OCI-LY3 (cell line): ENCODE data around the gene FAM72A.
"Not testable (repeated sequence)": the region's sequence is repeated elsewhere in the genome, so short reads cannot be mapped to it uniquely, and the experiment has no call there.

Experiments
- H2AFZ ChIP-seq: fragments of 200-600, 300-600 bp; shearing (Covaris generic); 2 replicates; pipeline ENCODE4 v1.6.0; 2014; ENCODE audit warnings: antibody characterized with exemption, low read depth, low read length
- H3K27ac ChIP-seq: fragments of 200-600, 300-600 bp; sonication (generic); 2 replicates; pipeline ENCODE4 v1.5.1; 2014; ENCODE audit warnings: mild to moderate bottlenecking, low read length, moderate library complexity, mixed read lengths
- H3K27me3 ChIP-seq: fragments of 200-600, 300-600 bp; sonication (generic); 2 replicates; pipeline ENCODE4 v1.6.1; 2014; ENCODE audit warnings: low read depth, low read length, mixed read lengths
- H3K36me3 ChIP-seq: fragments of 200-600, 300-600 bp; sonication (generic); replicated peaks from 2 replicates; pipeline ENCODE3; 2014; ENCODE audit warnings: low read depth, low read length, mixed read lengths
- H3K4me1 ChIP-seq: fragments of 300-600, 200-600 bp; sonication (generic); 2 replicates; pipeline ENCODE4 v1.6.1; 2014; ENCODE audit warnings: low read length, mixed read lengths
- H3K4me2 ChIP-seq: fragments of 200-600, 300-600 bp; sonication (generic); 2 replicates; pipeline ENCODE4 v1.6.1; 2014; ENCODE audit warnings: low read length, mixed read lengths
- H3K4me3 ChIP-seq: fragments of 300-600, 200-600 bp; sonication (generic); 2 replicates; pipeline ENCODE4 v1.5.1; 2014; ENCODE audit warnings: antibody characterized with exemption, mild to moderate bottlenecking, low read length, moderate library complexity
- H3K79me2 ChIP-seq: fragments of 300-600, 200-600 bp; shearing (Covaris generic); 2 replicates; pipeline ENCODE4 v1.6.1; 2014; ENCODE audit warnings: mild to moderate bottlenecking, low read length, mixed read lengths
- H3K9ac ChIP-seq: fragments of 300-600, 200-600 bp; shearing (Covaris generic); 2 replicates; pipeline ENCODE4 v1.6.0; 2014; ENCODE audit warnings: mild to moderate bottlenecking, low read length, moderate library complexity
- H3K9me3 ChIP-seq: fragments of 200-600, 300-600 bp; shearing (Covaris generic); 2 replicates; pipeline ENCODE4 v1.6.1; 2014; ENCODE audit warnings: low read length, mixed read lengths; ENCODE audit not compliant: insufficient read depth
- H4K20me1 ChIP-seq: fragments of 200-600, 300-600 bp; sonication (generic); 2 replicates; pipeline ENCODE4 v1.6.1; 2016; ENCODE audit warnings: low read length, mixed read lengths; ENCODE audit not compliant: insufficient read depth

FAM72A gene

GRCh38 chr1:206195182-206195581, 7.5 kb downstream of the FAM72A start:
- H3K9me3 ChIP-seq, H4K20me1 ChIP-seq: not testable (repeated sequence)

GRCh38 chr1:206186826-206187225, 15.8 kb downstream of the FAM72A start:
- H3K4me2 ChIP-seq, H3K9ac ChIP-seq, H3K4me1 ChIP-seq, H3K4me3 ChIP-seq, H4K20me1 ChIP-seq, H2AFZ ChIP-seq, H3K9me3 ChIP-seq, H3K27me3 ChIP-seq, H3K27ac ChIP-seq, H3K79me2 ChIP-seq, H3K36me3 ChIP-seq: not testable (repeated sequence)

More at GRCh38 chr1:206195182-206195581, 7.5 kb downstream of the FAM72A start:
- H3K4me3 ChIP-seq, H3K27ac ChIP-seq, H3K36me3 ChIP-seq, H2AFZ ChIP-seq, H3K4me1 ChIP-seq, H3K79me2 ChIP-seq, H3K27me3 ChIP-seq, H3K9ac ChIP-seq, H3K4me2 ChIP-seq: not testable (repeated sequence)

- H3K36me3 ChIP-seq, H4K20me1 ChIP-seq, H3K4me3 ChIP-seq, H3K4me2 ChIP-seq, H3K4me1 ChIP-seq, H3K27me3 ChIP-seq, H3K27ac ChIP-seq, H2AFZ ChIP-seq, H3K79me2 ChIP-seq, H3K9me3 ChIP-seq, H3K9ac ChIP-seq: not testable (repeated sequence)
Observed at GRCh38 chr1:206185778-206186177, 16.9 kb downstream of the FAM72A start.

GRCh38 chr1:206183788-206184187, 18.9 kb downstream of the FAM72A start:
- H3K27me3 ChIP-seq, H3K4me1 ChIP-seq, H2AFZ ChIP-seq, H3K9me3 ChIP-seq, H3K36me3 ChIP-seq, H3K9ac ChIP-seq, H3K79me2 ChIP-seq, H3K4me2 ChIP-seq, H3K4me3 ChIP-seq, H3K27ac ChIP-seq, H4K20me1 ChIP-seq: not testable (repeated sequence)

GRCh38 chr1:206182368-206183317, 20.0 kb downstream of the FAM72A start:
- not testable (repeated sequence) for H3K79me2 ChIP-seq, H3K9me3 ChIP-seq, H3K9ac ChIP-seq, H3K4me3 ChIP-seq, H3K4me1 ChIP-seq, H4K20me1 ChIP-seq, H3K27me3 ChIP-seq, H3K4me2 ChIP-seq, H3K36me3 ChIP-seq, H2AFZ ChIP-seq, H3K27ac ChIP-seq

- not testable (repeated sequence) for H3K4me1 ChIP-seq, H3K79me2 ChIP-seq, H2AFZ ChIP-seq, H3K9ac ChIP-seq, H4K20me1 ChIP-seq, H3K4me3 ChIP-seq, H3K27ac ChIP-seq, H3K4me2 ChIP-seq, H3K36me3 ChIP-seq, H3K9me3 ChIP-seq, H3K27me3 ChIP-seq
Observed at GRCh38 chr1:206179666-206180065, 23.0 kb downstream of the FAM72A start.

GRCh38 chr1:206178061-206178989, 24.3 kb downstream of the FAM72A start:
- H3K4me2 ChIP-seq, H3K9me3 ChIP-seq, H3K4me1 ChIP-seq, H3K4me3 ChIP-seq, H3K9ac ChIP-seq, H3K36me3 ChIP-seq, H2AFZ ChIP-seq, H3K27me3 ChIP-seq, H3K27ac ChIP-seq, H4K20me1 ChIP-seq, H3K79me2 ChIP-seq: not testable (repeated sequence)

GRCh38 chr1:206176114-206176502, 26.5 kb downstream of the FAM72A start:
- not testable (repeated sequence) for H3K4me3 ChIP-seq, H3K4me2 ChIP-seq, H2AFZ ChIP-seq, H3K36me3 ChIP-seq, H3K9me3 ChIP-seq, H3K9ac ChIP-seq, H3K79me2 ChIP-seq, H3K27ac ChIP-seq, H4K20me1 ChIP-seq, H3K4me1 ChIP-seq, H3K27me3 ChIP-seq

GRCh38 chr1:206175459-206176113, 27.1 kb downstream of the FAM72A start:
- H3K9ac ChIP-seq, H3K4me2 ChIP-seq, H3K79me2 ChIP-seq, H2AFZ ChIP-seq, H3K27ac ChIP-seq, H4K20me1 ChIP-seq, H3K9me3 ChIP-seq, H3K4me3 ChIP-seq, H3K36me3 ChIP-seq, H3K27me3 ChIP-seq, H3K4me1 ChIP-seq: not testable (repeated sequence)
